ENCODE results near the gene MYRIP.

GRCh38 chr3:40294434-40294833, 485.0 kb downstream of the MYRIP start:
- TF ChIP-seq CTCF (IDR thresholded peaks at IDR 0.05 in 8 of 11, conservative IDR thresholded peaks at IDR 0.05 in 3 of 11) (no peak), POLR2A (IDR thresholded peaks at IDR 0.05) (no peak), POLR2AphosphoS5 (IDR thresholded peaks at IDR 0.05) (no peak)
